GM23338 (cell line): Measurements from ENCODE around the gene SPINK4. TPM values are rescaled to one million over a fixed set of nuclear protein-coding genes. Genes with fewer than 3 reads are reported as not detected.

Source experiments
- ATAC-seq: fragments of 200-7000 bp; cut with Tn5 transposase; 3 replicates; pipeline ENCODE4 v1.9.1; 2020
- DNase-seq: peaks from one replicate; pipeline ENCODE4 v3.0.0-alpha.2; 2015; ENCODE audit warnings: low spot score
- H2AFZ ChIP-seq: fragments of 200-600 bp; sonication (generic); 2 replicates; pipeline ENCODE4 v1.8.0; 2016; ENCODE audit warnings: antibody characterized with exemption, mild to moderate bottlenecking, moderate library complexity
- H3F3A ChIP-seq: fragments of 200-600 bp; sonication (generic); replicated peaks from 2 replicates; pipeline ENCODE4 v1.8.0; 2017; ENCODE audit warnings: antibody characterized with exemption, mixed run types, low read depth
- H3K27ac ChIP-seq: fragments of 200-600 bp; sonication (generic); 2 replicates; pipeline ENCODE4 v1.6.1; 2016; ENCODE audit warnings: low read depth
- H3K27me3 ChIP-seq: fragments of 200-600 bp; sonication (generic); 2 replicates; pipeline ENCODE4 v1.8.0; 2016; ENCODE audit warnings: mild to moderate bottlenecking, mixed run types, moderate library complexity; ENCODE audit not compliant: insufficient read depth
- H3K36me3 ChIP-seq: fragments of 200-600 bp; sonication (generic); 2 replicates; pipeline ENCODE4 v1.8.0; 2016; ENCODE audit warnings: mild to moderate bottlenecking; ENCODE audit not compliant: insufficient read depth
- H3K4me1 ChIP-seq: fragments of 200-600 bp; sonication (generic); 2 replicates; pipeline ENCODE4 v1.8.0; 2016; ENCODE audit warnings: mild to moderate bottlenecking, moderate library complexity; ENCODE audit not compliant: insufficient read depth
- H3K4me2 ChIP-seq: fragments of 200-600 bp; sonication (generic); 2 replicates; pipeline ENCODE4 v1.7.1; 2017; ENCODE audit warnings: mixed run types
- H3K4me3 ChIP-seq: fragments of 200-600 bp; sonication (generic); 2 replicates; pipeline ENCODE4 v1.6.1; 2016; ENCODE audit warnings: mixed run types
- H3K79me2 ChIP-seq: fragments of 200-600 bp; sonication (generic); replicated peaks from 2 replicates; pipeline ENCODE4 v1.8.0; 2017; ENCODE audit warnings: mild to moderate bottlenecking; ENCODE audit not compliant: insufficient read depth
- H3K9me2 ChIP-seq: fragments of 200-600 bp; sonication (generic); 2 replicates; pipeline ENCODE4 v1.8.0; 2017; ENCODE audit not compliant: insufficient read depth
- H4K20me1 ChIP-seq: fragments of 200-600 bp; sonication (generic); replicated peaks from 2 replicates; pipeline ENCODE4 v1.8.0; 2017; ENCODE audit warnings: mild to moderate bottlenecking; ENCODE audit not compliant: insufficient read depth
- H3K27ac Mint-ChIP-seq: 2 replicates; pipeline ENCODE4 v1.8.0; 2020; ENCODE audit warnings: inconsistent platforms, mild to moderate bottlenecking, moderate library complexity, mixed read lengths
- H3K27me3 Mint-ChIP-seq: 3 replicates; pipeline ENCODE4 v1.8.0; 2022; ENCODE audit warnings: low read depth, mild to moderate bottlenecking, moderate library complexity, mixed read lengths, inconsistent platforms; ENCODE audit not compliant: insufficient read depth, poor library complexity
- H3K36me3 Mint-ChIP-seq: 3 replicates; pipeline ENCODE4 v1.8.0; 2021; ENCODE audit warnings: low read depth, mild to moderate bottlenecking, inconsistent platforms, moderate library complexity, mixed read lengths
- H3K4me1 Mint-ChIP-seq: 3 replicates; pipeline ENCODE4 v1.8.0; 2020; ENCODE audit warnings: mild to moderate bottlenecking, inconsistent platforms, mixed read lengths
- H3K4me3 Mint-ChIP-seq: 3 replicates; pipeline ENCODE4 v1.8.0; 2021; ENCODE audit warnings: moderate library complexity, mild to moderate bottlenecking, inconsistent platforms, mixed read lengths
- H3K9me3 Mint-ChIP-seq: 3 replicates; pipeline ENCODE4 v1.8.0; 2020; ENCODE audit warnings: moderate library complexity, mild to moderate bottlenecking, inconsistent platforms, mixed read lengths
- CREB1 ChIP-seq: fragments of 250-450 bp; sonication (Bioruptor Pico); IDR thresholded peaks from 2 replicates; pipeline ENCODE4 v1.5.0; 2020; ENCODE audit warnings: low read depth, mild to moderate bottlenecking, moderate library complexity
- CTCF ChIP-seq, 2 experiments: fragments of 200-600 bp in 1 of 2; sonication (generic) in 1 of 2; conservative IDR thresholded peaks; 2 replicates each; pipeline versions ENCODE4 v1.5.1 to v1.6.1; 2016 to 2017; ENCODE audit warnings: antibody characterized with exemption in 2 of 2, low read depth in 2 of 2, mild to moderate bottlenecking in 2 of 2, moderate library complexity in 1 of 2
- EZH2phosphoT487 ChIP-seq: fragments of 200-600 bp; sonication (generic); IDR thresholded peaks from one replicate; pipeline ENCODE4 v1.8.1; 2018; ENCODE audit warnings: antibody characterized with exemption; ENCODE audit not compliant: unreplicated experiment
- NANOG ChIP-seq: IDR thresholded peaks from 2 replicates; pipeline ENCODE4 v1.6.1; 2016; ENCODE audit warnings: antibody characterized with exemption, borderline replicate concordance
- POLR2AphosphoS5 ChIP-seq: IDR thresholded peaks from 2 replicates; pipeline ENCODE4 v1.6.1; 2016; ENCODE audit warnings: antibody characterized with exemption, low read depth
- REST ChIP-seq: IDR thresholded peaks from one replicate; pipeline ENCODE4 v1.6.1; 2018; ENCODE audit warnings: antibody characterized with exemption; ENCODE audit not compliant: unreplicated experiment
- STAT1 ChIP-seq: IDR thresholded peaks from one replicate; pipeline ENCODE4 v1.6.1; 2016; ENCODE audit warnings: antibody characterized with exemption; ENCODE audit not compliant: unreplicated experiment
- ZNF114 ChIP-seq: fragments of 250-450 bp; sonication (Bioruptor Pico); IDR thresholded peaks from 2 replicates; pipeline ENCODE4 v1.5.0; 2020; ENCODE audit warnings: mild to moderate bottlenecking, moderate library complexity
- polyA plus RNA-seq: library from polyadenylated mRNA; unstranded; fragments of >200 nt; fragmentation: Nextera tagmentation; extraction: Ambion mirVana; gene quantifications from 2 replicates; pipeline ENCODE4 v1.2.1, GENCODE V29; 2016
- total RNA-seq: library from RNA; depleted of rRNA; stranded (reverse); fragments of >200 nt; shearing (Covaris generic); gene quantifications from 2 replicates; pipeline ENCODE4 v1.2.3, GENCODE V29; 2014
- TF ChIP-seq, protein P1 (sequence below): IDR thresholded peaks from 2 replicates; pipeline ENCODE4 v1.6.1; 2016; ENCODE audit warnings: antibody characterized with exemption

SPINK4 gene
- total and polyA plus RNA-seq, 2 experiments from 2014 or later, result not detected

DNA sequence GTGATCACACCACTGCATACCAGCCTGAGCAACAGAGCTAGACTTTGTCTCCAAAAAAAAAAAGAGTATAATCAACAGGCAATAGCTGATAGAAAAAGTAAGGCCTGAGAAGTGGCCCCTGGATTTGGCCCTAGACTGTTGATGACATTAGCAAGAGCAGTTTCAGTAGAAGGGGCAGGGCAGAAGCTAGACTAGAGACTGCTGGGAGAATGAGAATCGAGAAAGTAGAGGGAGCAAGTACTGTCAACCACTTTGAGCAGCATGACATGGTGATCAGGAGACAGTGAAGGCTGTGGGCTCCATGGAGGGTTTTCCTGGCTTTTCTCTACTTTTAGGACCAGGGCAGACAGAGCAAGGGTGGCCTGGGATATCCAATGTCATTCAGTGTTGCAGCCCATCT is 37.9 kb upstream of the SPINK4 start:
- ATAC-seq, result no peak
- H3F3A ChIP-seq, result no peaks in the 10 kb centered on the region
- TF ChIP-seq NANOG (no peak), EZH2phosphoT487 (no peak), POLR2AphosphoS5 (no peak)

GRCh38 chr9:33202552-33203201 is 37.3 kb upstream of the SPINK4 start:
- peaks cover 6% of the 10 kb centered on the region; the same call in 1 of the 2 replicates for H3K9me2 ChIP-seq
- H4K20me1 ChIP-seq, result no peaks in the 10 kb centered on the region
- no peaks in the 10 kb centered on the region for H3K36me3 ChIP-seq
- H3K27ac Mint-ChIP-seq, result no peak overlapping the region
- no peaks in the 10 kb centered on the region for H3K9me3 Mint-ChIP-seq
- H3K27me3 Mint-ChIP-seq, result peaks cover 2% of the 10 kb centered on the region
- 0 out of 4 replicates have a peak, but pooled peaks of 1 of the 2 experiments have one; percentile 5 for TF ChIP-seq CTCF (conservative IDR thresholded peaks at IDR 0.05; ENCODE audit: low read depth in 2 of 2)
- TF ChIP-seq, protein P1, sequence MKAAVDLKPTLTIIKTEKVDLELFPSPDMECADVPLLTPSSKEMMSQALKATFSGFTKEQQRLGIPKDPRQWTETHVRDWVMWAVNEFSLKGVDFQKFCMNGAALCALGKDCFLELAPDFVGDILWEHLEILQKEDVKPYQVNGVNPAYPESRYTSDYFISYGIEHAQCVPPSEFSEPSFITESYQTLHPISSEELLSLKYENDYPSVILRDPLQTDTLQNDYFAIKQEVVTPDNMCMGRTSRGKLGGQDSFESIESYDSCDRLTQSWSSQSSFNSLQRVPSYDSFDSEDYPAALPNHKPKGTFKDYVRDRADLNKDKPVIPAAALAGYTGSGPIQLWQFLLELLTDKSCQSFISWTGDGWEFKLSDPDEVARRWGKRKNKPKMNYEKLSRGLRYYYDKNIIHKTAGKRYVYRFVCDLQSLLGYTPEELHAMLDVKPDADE, result no peak
- 0 out of 2 replicates have a peak, but pooled peaks have one; percentile 25 for TF ChIP-seq CREB1 (CRISPR knock-in tag)
- no peak overlapping the region for H3K4me2 ChIP-seq
- peaks cover 6% of the 10 kb centered on the region; the same call in 2 of the 3 replicates for H3K4me1 Mint-ChIP-seq
- peak overlapping the region; percentile 94 for H2AFZ ChIP-seq
- ATAC-seq, result peak; percentile 93
- no peaks in the 10 kb centered on the region; the same call in 1 of the 2 replicates for H3K4me1 ChIP-seq
- no peak overlapping the region for H3K27ac ChIP-seq
- H3K4me3 Mint-ChIP-seq, result no peak overlapping the region
- DNase-seq, result peak; percentile 53
- no peaks in the 10 kb centered on the region for H3K27me3 ChIP-seq
- no peaks in the 10 kb centered on the region for H3K36me3 Mint-ChIP-seq
- no peaks in the 10 kb centered on the region for H3K79me2 ChIP-seq
- H3K4me3 ChIP-seq, result no peak overlapping the region
- no peaks in the 10 kb centered on the region for H3F3A ChIP-seq

More for the DNA sequence above, 37.9 kb upstream of the SPINK4 start:
- Mint-ChIP-seq H3K9me3 (no peaks in the 10 kb centered on the region), H3K27ac (no peak overlapping the region), H3K4me1 (peaks cover 6% of the 10 kb centered on the region; the same call in 2 of the 3 replicates), H3K36me3 (no peaks in the 10 kb centered on the region), H3K27me3 (peaks cover 2% of the 10 kb centered on the region), H3K4me3 (no peak overlapping the region)
- no peak overlapping the region for H3K4me3 ChIP-seq
- H3K4me2 ChIP-seq, result no peak overlapping the region
- H3K27me3 ChIP-seq, result no peaks in the 10 kb centered on the region
- DNase-seq, result no peak
- no peaks in the 10 kb centered on the region for H4K20me1 ChIP-seq
- no peaks in the 10 kb centered on the region for H3K36me3 ChIP-seq
- no peak overlapping the region for H3K27ac ChIP-seq
- H3K4me1 ChIP-seq, result no peaks in the 10 kb centered on the region; the same call in 1 of the 2 replicates
- H2AFZ ChIP-seq, result peak overlapping the region; percentile 94; the same call in 1 of the 2 replicates
- no peaks in the 10 kb centered on the region for H3K79me2 ChIP-seq
- peaks cover 5% of the 10 kb centered on the region; the same call in 1 of the 2 replicates for H3K9me2 ChIP-seq

DNA sequence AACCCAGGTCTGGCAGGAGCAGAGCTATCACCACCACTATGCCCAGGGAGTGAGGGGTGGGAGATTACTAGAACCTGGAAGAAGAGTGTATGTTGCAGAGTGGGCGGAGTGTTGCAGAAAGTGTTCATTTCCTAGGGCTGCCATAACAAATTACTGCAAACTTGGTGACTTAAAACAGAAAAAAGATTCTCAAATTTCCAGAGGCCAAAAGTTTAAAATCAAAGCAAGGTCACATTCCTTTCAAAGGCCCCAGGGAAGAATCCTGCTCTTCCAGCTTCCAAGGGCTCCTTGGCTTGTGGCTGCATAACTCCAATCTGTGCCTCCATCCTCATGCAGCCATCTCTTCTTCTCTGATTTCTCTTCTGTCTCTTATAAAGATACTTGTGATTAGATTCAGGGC is 30.6 kb upstream of the SPINK4 start:
- no peak overlapping the region for H3K4me2 ChIP-seq
- H3K4me3 ChIP-seq, result no peak overlapping the region
- H2AFZ ChIP-seq, result no peak overlapping the region
- ATAC-seq, result no peak
- H3K36me3 Mint-ChIP-seq, result no peaks in the 10 kb centered on the region
- no peaks in the 10 kb centered on the region for H3K27me3 ChIP-seq
- no peaks in the 10 kb centered on the region for H3K4me1 ChIP-seq
- no peak for DNase-seq
- H3K27me3 Mint-ChIP-seq, result no peaks in the 10 kb centered on the region
- no peaks in the 10 kb centered on the region for H3K9me3 Mint-ChIP-seq
- H3K27ac Mint-ChIP-seq, result no peak overlapping the region
- no peaks in the 10 kb centered on the region for H3K36me3 ChIP-seq
- no peaks in the 10 kb centered on the region for H4K20me1 ChIP-seq
- no peak overlapping the region for H3K27ac ChIP-seq
- no peak overlapping the region for H3K4me3 Mint-ChIP-seq
- no peaks in the 10 kb centered on the region for H3F3A ChIP-seq
- no peaks in the 10 kb centered on the region for H3K79me2 ChIP-seq
- peaks cover 6% of the 10 kb centered on the region; the same call in 1 of the 2 replicates for H3K9me2 ChIP-seq
- H3K4me1 Mint-ChIP-seq, result peaks cover 12% of the 10 kb centered on the region
- TF ChIP-seq ZNF114 (CRISPR knock-in tag), result no peak
- TF ChIP-seq POLR2AphosphoS5, result no peak
- TF ChIP-seq, protein P1, result no peak
- no peak for TF ChIP-seq REST
- no peak for TF ChIP-seq STAT1
- TF ChIP-seq NANOG, result no peak
- TF ChIP-seq EZH2phosphoT487, result no peak
- TF ChIP-seq CREB1 (CRISPR knock-in tag), result no peak
